Suppressor macrophage treated with lipopolysaccharide for 1 hour (primary cell): ENCODE results near the gene RHD.
A peak's percentile ranks its signal among the peaks of the same experiment; 100 is the strongest.
"Not testable (repeated sequence)": the region's sequence is repeated elsewhere in the genome, so short reads cannot be mapped to it uniquely, and the experiment has no call there.

ENCODE experiments used
- DNase-seq, 3 donors: peaks; one replicate each; pipeline ENCODE4 v3.0.0-alpha.2; 2020 to 2022

Gene RHD

GRCh38 chr1:25356848-25357247 is 84.5 kb downstream of the RHD start:
- peak in 2 of 3 donors; percentile 23 to 34 for DNase-seq

DNA sequence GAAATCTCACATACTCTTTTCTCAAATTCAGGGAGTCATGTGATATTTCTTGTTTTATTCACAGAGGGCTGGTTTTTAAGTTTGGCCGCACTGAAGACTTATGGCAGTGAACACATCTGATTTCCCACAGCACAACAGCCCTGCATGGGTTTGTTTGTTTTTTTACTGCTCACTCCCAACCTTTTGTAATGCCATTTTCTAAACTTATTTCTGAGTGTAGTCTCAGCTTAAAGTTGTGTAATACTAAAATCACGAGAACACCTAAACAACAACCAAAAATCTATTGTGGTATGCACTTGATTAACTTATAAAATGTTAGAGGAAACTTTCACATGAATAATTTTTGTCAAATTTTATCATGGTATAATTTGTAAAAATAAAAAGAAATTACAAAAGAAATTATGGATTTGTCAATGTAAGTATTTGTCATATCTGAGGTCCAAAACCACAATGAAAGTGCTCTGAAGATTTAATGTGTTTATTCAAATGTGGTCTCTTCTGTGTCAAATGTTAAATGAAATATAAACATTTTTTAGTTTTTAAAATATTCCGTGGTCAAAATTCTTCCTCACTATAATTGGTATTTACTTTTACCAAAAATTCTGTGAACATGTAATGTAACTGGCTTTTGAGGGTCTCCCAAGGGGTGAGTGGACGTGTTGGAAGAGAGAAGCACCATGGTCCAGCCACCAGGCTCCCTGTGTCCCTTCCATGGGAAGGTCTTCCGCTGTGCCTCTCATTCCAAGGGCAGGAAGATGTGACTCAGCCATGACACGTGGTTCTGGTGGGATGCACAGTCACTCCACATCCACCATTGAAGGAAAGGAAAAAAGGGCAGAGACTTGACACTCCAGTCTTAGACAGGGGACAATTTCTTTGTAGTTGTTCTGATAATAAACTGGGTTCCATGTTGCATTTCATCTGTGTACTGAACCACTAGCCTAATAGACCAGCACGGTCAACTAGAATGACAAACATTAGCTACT is 88.6 kb downstream of the RHD start:
- DNase-seq = peak; percentile 14 to 31 (median 29)

DNA sequence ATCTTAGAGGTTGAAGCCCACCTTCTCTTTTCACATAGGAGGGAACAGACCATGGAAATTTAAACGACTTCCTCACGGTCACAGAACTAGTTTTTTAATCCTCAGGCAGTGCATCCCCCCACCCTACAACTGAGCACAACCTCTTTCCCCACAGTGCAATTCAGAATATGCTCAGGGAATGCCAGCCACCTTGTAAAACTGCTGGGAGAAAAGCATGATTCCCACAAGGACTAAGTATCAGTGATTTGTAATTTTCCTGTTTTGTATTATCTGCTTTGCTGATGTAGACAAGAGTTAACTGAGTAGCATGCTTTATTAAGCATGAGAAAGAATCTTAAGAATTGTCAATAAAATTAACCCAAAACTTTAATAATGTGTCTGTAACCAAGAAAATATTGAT is 89.6 kb downstream of the RHD start:
- DNase-seq = no peak

DNA sequence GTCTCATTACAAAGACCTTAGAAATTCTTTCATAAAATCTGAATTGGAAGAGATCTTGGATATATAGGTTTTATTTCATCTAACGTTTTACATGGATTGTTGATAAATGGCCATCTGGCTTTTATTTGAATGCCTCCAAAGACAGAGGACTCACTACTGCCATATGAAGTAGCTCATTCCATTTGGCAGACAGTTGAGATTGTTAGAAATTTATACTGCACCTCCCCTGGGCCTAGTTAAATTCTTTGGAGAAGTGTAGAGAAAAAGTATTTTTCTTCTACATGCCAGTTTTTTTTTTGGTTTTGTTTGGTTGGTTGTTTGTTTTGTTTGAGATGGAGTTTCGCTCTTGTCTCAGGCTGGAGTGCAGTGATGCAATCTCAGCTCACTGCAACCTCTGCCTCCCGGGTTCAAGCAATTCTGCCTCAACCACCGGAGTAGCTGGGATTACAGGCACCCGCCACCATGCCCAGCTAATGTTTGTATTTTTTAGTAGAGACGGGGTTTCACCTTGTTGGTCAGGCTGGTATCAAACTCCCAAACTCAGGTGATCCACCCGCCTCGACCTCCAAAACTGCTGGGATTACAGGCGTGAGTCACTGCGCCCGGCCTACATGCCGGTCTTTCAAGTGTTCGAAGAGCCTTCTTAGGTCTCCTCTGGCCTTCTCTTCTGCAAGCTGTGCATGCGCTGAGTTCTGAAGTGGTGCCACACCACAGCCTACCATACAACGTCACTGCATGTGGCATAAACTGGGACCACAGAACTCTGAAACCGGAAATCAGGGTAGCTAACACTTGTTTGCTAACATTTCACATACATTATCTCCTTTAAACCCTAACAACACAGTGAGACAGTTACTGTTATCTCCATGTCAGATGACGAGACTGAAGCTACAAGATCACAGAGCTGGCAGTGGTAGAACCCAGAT is 90.6 kb downstream of the RHD start:
- not testable (repeated sequence) for DNase-seq

- DNase-seq = peak in 1 of 3 donors; percentile 15
Measured at GRCh38 chr1:25369241-25369640, 96.9 kb downstream of the RHD start.

GRCh38 chr1:25369691-25370271 is 97.5 kb downstream of the RHD start:
- peak; percentile 5 to 22 (median 15) for DNase-seq

DNA sequence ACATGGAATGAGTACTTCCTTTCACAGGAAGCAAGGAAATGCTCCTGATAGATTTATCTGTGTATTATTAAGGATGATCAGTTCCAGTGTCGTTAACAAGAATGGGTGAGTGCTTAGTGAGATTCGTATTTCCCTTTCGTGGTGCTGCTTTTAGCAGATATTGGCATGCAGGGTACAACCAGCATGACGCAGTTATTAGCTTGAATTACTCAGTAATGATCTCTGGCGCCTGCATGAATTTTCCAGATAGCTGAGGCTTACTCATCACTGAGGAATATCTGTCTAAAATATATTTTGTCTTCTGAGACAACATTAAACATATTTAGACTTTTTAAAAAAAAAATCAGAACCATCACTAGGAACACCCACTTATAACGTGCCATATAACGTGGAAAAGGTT is 99.4 kb downstream of the RHD start:
- DNase-seq = not testable (repeated sequence)

GRCh38 chr1:25378367-25378766 is 106.1 kb downstream of the RHD start:
- DNase-seq = not testable (repeated sequence)
